Measurements from ENCODE around the gene FH.

The FH gene

DNA sequence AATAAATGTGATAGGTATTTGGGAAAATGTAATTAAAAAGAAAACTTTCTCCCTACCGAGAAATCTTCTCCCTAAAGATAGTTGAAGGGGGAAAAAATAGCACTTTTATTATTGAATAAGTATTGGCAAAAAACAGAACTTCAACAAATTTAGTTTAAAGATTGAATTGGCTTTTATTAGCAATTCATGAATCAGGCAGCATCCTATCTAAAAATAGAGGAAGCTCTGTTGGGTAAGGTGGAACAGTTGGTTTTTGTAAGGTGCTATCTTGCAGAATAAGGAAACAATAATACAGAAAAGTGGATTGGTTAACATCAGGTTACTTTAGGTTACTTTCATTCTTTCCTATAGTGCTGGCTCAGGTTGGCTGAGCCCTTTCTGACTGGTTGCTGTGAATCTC, 62.8 kb downstream of the FH start:
- no peak for FAIRE-seq

- FAIRE-seq: no peak
Measured at GRCh38 chr1:241453732-241454131, 65.8 kb downstream of the FH start.

DNA sequence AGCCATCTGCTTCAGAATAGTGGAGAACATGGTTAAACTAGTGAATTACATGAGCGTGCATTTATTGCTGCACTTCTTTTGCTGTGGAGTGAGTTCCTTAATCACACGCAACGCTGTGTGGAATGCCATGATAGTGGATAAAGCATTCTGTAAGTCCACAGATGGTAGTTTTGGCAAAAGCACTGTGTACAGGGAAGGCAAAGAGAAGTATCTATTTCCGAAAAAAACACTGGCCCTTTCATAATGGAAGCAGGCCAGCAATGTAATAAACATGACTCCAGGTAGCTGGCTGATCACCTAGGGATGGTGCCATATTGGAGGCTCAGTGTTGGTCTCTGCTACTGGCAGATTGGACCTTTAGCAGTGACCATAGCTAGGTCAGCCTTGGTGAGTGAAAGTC, 67.6 kb downstream of the FH start:
- no peak for FAIRE-seq

Data from islet of Langerhans (tissue), 1 donor.